ENCODE data around the gene DNAI4. TPM values are rescaled to one million over a fixed set of nuclear protein-coding genes. Genes with fewer than 3 reads are reported as not detected.

The DNAI4 gene
- total RNA-seq, 1 experiment from 2014 or later, result 2.1 TPM

DNA sequence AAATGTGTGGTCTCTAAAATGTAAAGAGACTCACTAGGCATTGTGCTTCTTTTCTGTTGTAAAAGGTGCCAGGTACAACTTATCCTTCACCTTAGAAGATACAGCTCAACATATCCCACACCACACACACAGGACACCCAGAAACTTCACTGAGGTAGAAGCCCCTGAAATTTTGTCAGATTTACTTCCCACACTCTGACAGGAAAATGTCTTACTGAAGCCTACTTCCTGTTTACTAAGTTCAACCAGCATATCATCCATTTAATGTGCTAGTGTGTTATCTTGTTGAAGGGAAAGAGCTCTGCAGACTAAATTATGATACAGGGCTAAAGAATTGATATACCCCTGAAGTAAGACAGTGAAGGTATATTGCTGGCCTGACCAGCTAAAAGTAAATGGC is 83.7 kb downstream of the DNAI4 start (continued):
- TF ChIP-seq, protein P1, sequence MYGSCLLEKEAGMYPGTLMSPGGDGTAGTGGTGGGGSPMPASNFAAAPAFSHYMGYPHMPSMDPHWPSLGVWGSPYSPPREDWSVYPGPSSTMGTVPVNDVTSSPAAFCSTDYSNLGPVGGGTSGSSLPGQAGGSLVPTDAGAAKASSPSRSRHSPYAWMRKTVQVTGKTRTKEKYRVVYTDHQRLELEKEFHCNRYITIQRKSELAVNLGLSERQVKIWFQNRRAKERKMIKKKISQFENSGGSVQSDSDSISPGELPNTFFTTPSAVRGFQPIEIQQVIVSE (CRISPR knock-in tag; IDR thresholded peaks at IDR 0.05; ENCODE audit: borderline replicate concordance), result no peak

DNA sequence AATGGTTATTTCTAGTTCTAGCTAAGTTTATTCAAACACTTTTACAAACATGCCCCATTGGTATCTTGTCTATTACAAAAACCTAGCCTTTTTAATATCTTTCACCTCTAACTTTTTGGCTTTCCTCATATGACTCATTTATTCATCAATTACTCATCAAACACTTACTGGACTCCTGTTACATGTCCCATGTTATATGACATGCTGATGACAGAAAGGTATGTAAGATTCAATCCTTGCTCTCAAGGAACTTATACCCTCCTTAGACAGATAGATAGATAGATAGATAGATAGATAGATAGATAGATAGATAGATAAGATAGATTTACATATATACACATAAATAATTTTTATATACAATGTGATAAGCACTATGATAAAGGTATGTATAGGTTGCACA is 89.7 kb downstream of the DNAI4 start:
- ATAC-seq (no peak), DNase-seq (ENCODE audit: low spot score) (no peak)
- TF ChIP-seq PRRX2 (CRISPR knock-in tag; IDR thresholded peaks at IDR 0.05) (no peak), JAZF1 (CRISPR knock-in tag; IDR thresholded peaks at IDR 0.05) (no peak)
- H3K27me3 Mint-ChIP-seq (ENCODE audit: low read depth), result no peaks in the 10 kb centered on the region; the same call in none of the 2 replicates
- no peaks in the 10 kb centered on the region for H3K9me3 Mint-ChIP-seq
- no peaks in the 10 kb centered on the region for H3K36me3 Mint-ChIP-seq
- POLR2A ChIA-PET, result no interaction called here
- H3K4me3 Mint-ChIP-seq, result no peak overlapping the region
- no peak overlapping the region for H3K27ac Mint-ChIP-seq
- H3K4me1 Mint-ChIP-seq, result no peaks in the 10 kb centered on the region
- CTCF ChIA-PET, result no interaction called here

DNA sequence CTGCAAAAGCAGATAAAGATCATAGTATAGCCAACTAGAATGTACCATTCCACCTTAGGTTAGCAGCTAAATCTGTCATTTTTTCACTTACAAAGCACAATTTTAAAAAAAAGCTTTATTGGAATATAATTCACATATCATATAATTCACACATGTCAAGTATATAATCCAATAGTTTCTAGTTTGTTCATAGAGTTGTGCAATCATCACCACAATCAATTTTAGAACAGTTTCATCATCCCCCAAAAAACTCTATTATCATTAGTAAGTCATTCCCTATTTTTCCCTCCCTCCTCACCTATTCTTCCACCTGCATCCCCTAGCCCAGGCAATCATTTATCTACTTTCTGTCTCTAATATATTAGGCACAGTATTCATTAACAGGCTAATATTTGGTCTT is 91.5 kb downstream of the DNAI4 start:
- Mint-ChIP-seq H3K27me3 (ENCODE audit: low read depth) (no peaks in the 10 kb centered on the region; the same call in none of the 2 replicates), H3K27ac (no peak overlapping the region), H3K36me3 (no peaks in the 10 kb centered on the region), H3K4me3 (no peak overlapping the region), H3K4me1 (no peaks in the 10 kb centered on the region), H3K9me3 (no peaks in the 10 kb centered on the region)
- ChIA-PET CTCF (no interaction called here), POLR2A (no interaction called here)
- no peak for ATAC-seq
- DNase-seq (ENCODE audit: low spot score), result no peak
- TF ChIP-seq NFE2L1 (CRISPR knock-in tag; IDR thresholded peaks at IDR 0.05) (no peak), KAT7 (CRISPR knock-in tag; IDR thresholded peaks at IDR 0.05; ENCODE audit: borderline replicate concordance) (no peak), RORB (CRISPR knock-in tag; IDR thresholded peaks at IDR 0.05) (no peak), MXD4 (CRISPR knock-in tag; IDR thresholded peaks at IDR 0.05; ENCODE audit: borderline replicate concordance) (no peak), ZNF416 (CRISPR knock-in tag; IDR thresholded peaks at IDR 0.05) (no peak), TEAD1 (CRISPR knock-in tag; IDR thresholded peaks at IDR 0.05) (no peak), SMAD4 (CRISPR knock-in tag; IDR thresholded peaks at IDR 0.05) (no peak), ZNF121 (CRISPR knock-in tag; IDR thresholded peaks at IDR 0.05) (no peak), ATF1 (CRISPR knock-in tag; IDR thresholded peaks at IDR 0.05) (no peak), ETV6 (CRISPR knock-in tag; IDR thresholded peaks at IDR 0.05) (no peak), PRRX2 (CRISPR knock-in tag; IDR thresholded peaks at IDR 0.05) (no peak), ZNF232 (CRISPR knock-in tag; IDR thresholded peaks at IDR 0.05) (no peak)
- TF ChIP-seq, protein P2, sequence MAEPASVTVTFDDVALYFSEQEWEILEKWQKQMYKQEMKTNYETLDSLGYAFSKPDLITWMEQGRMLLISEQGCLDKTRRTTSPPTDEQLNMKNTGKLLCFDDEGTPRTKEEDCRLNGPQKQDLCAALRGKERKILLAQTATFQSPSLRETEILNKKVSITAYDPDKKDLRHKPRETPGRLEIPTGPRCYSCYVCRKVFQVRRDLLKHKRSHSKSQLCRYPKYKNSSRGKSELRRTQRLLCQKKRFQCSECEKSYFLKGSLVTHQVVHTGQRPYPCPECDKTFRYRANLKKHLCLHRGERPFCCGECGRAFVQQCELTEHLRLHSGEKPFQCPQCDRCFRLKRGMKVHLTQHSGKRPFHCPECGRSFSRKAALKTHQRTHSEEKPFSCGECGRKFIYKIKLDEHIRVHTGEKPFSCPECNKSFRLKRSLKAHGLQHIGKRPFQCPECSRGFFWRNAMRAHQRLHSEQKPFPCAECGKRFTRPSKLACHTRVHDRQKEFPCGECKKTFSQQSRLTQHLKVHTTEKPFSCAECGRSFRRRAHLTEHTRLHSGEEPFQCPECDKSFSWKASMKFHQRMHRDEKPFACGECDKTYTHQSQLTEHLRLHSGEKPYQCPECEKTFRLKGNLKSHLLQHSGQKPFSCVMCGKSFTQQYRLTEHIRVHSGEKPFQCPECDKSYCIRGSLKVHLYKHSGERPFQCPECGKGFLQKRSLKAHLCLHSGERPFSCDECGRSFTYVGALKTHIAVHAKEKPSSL (CRISPR knock-in tag; conservative IDR thresholded peaks at IDR 0.05), result no peak
- TF ChIP-seq, protein P3, sequence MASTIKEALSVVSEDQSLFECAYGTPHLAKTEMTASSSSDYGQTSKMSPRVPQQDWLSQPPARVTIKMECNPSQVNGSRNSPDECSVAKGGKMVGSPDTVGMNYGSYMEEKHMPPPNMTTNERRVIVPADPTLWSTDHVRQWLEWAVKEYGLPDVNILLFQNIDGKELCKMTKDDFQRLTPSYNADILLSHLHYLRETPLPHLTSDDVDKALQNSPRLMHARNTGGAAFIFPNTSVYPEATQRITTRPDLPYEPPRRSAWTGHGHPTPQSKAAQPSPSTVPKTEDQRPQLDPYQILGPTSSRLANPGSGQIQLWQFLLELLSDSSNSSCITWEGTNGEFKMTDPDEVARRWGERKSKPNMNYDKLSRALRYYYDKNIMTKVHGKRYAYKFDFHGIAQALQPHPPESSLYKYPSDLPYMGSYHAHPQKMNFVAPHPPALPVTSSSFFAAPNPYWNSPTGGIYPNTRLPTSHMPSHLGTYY (CRISPR knock-in tag; IDR thresholded peaks at IDR 0.05), result no peak
- TF ChIP-seq, protein P4, sequence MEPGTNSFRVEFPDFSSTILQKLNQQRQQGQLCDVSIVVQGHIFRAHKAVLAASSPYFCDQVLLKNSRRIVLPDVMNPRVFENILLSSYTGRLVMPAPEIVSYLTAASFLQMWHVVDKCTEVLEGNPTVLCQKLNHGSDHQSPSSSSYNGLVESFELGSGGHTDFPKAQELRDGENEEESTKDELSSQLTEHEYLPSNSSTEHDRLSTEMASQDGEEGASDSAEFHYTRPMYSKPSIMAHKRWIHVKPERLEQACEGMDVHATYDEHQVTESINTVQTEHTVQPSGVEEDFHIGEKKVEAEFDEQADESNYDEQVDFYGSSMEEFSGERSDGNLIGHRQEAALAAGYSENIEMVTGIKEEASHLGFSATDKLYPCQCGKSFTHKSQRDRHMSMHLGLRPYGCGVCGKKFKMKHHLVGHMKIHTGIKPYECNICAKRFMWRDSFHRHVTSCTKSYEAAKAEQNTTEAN (CRISPR knock-in tag; IDR thresholded peaks at IDR 0.05), result no peak
- TF ChIP-seq, protein P5, sequence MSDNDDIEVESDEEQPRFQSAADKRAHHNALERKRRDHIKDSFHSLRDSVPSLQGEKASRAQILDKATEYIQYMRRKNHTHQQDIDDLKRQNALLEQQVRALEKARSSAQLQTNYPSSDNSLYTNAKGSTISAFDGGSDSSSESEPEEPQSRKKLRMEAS (CRISPR knock-in tag; IDR thresholded peaks at IDR 0.05), result no peak
- TF ChIP-seq, protein P6, sequence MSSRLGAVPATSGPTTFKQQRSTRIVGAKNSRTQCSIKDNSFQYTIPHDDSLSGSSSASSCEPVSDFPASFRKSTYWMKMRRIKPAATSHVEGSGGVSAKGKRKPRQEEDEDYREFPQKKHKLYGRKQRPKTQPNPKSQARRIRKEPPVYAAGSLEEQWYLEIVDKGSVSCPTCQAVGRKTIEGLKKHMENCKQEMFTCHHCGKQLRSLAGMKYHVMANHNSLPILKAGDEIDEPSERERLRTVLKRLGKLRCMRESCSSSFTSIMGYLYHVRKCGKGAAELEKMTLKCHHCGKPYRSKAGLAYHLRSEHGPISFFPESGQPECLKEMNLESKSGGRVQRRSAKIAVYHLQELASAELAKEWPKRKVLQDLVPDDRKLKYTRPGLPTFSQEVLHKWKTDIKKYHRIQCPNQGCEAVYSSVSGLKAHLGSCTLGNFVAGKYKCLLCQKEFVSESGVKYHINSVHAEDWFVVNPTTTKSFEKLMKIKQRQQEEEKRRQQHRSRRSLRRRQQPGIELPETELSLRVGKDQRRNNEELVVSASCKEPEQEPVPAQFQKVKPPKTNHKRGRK (CRISPR knock-in tag; IDR thresholded peaks at IDR 0.05; ENCODE audit: borderline replicate concordance), result no peak
- TF ChIP-seq, protein P7, sequence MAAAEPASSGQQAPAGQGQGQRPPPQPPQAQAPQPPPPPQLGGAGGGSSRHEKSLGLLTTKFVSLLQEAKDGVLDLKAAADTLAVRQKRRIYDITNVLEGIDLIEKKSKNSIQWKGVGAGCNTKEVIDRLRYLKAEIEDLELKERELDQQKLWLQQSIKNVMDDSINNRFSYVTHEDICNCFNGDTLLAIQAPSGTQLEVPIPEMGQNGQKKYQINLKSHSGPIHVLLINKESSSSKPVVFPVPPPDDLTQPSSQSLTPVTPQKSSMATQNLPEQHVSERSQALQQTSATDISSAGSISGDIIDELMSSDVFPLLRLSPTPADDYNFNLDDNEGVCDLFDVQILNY (CRISPR knock-in tag; IDR thresholded peaks at IDR 0.05), result no peak
